ENCODE data around the gene PARD3B.

The PARD3B gene

DNA sequence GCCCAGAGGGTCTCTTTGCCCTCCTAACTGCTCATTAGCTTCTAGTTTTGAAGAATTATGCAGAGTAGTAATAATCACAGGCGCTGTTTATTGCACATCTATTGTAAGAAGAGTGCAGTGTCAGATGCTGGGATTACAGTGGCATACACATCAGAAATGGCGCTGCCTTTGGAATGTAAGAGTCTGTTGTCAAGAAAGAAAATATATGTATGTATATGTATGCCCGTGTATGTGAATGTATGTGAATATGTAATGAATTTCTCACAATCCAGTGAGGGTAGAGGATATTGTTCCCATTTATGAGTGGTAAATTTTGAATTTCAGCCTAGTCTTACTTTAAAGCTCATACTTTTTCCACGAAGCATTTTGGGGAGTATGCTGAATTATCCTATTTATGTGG is 127.5 kb downstream of the PARD3B start:
- TF ChIP-seq, protein P1, sequence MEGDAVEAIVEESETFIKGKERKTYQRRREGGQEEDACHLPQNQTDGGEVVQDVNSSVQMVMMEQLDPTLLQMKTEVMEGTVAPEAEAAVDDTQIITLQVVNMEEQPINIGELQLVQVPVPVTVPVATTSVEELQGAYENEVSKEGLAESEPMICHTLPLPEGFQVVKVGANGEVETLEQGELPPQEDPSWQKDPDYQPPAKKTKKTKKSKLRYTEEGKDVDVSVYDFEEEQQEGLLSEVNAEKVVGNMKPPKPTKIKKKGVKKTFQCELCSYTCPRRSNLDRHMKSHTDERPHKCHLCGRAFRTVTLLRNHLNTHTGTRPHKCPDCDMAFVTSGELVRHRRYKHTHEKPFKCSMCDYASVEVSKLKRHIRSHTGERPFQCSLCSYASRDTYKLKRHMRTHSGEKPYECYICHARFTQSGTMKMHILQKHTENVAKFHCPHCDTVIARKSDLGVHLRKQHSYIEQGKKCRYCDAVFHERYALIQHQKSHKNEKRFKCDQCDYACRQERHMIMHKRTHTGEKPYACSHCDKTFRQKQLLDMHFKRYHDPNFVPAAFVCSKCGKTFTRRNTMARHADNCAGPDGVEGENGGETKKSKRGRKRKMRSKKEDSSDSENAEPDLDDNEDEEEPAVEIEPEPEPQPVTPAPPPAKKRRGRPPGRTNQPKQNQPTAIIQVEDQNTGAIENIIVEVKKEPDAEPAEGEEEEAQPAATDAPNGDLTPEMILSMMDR (IDR thresholded peaks at IDR 0.05; ENCODE audit: unreplicated experiment in 3 of 3): no peak
- no peaks in the 10 kb centered on the region for H3K36me3 Mint-ChIP-seq (ENCODE audit: low read depth)
- H3K9me3 Mint-ChIP-seq: no peaks in the 10 kb centered on the region
- no peaks in the 10 kb centered on the region for H3K4me1 Mint-ChIP-seq
- H3K4me3 Mint-ChIP-seq: no peak overlapping the region
- no peaks in the 10 kb centered on the region for H3K27me3 Mint-ChIP-seq (ENCODE audit: low read depth)
- no peak overlapping the region for H3K27ac Mint-ChIP-seq

GRCh38 chr2:204673877-204674276 is 128.6 kb downstream of the PARD3B start:
- no peaks in the 10 kb centered on the region for H3K27me3 Mint-ChIP-seq (ENCODE audit: low read depth)
- no peak overlapping the region for H3K27ac Mint-ChIP-seq
- no peaks in the 10 kb centered on the region for H3K4me1 Mint-ChIP-seq
- H3K36me3 Mint-ChIP-seq (ENCODE audit: low read depth): no peaks in the 10 kb centered on the region
- TF ChIP-seq, protein P1 (IDR thresholded peaks at IDR 0.05; ENCODE audit: unreplicated experiment in 3 of 3): no peak
- H3K9me3 Mint-ChIP-seq: no peaks in the 10 kb centered on the region
- H3K4me3 Mint-ChIP-seq: no peak overlapping the region

- no peak overlapping the region for H3K4me3 Mint-ChIP-seq
- peaks cover 10% of the 10 kb centered on the region for H3K4me1 Mint-ChIP-seq
- H3K36me3 Mint-ChIP-seq (ENCODE audit: low read depth): no peaks in the 10 kb centered on the region
- no peak overlapping the region for H3K27ac Mint-ChIP-seq
- TF ChIP-seq, protein P1 (IDR thresholded peaks at IDR 0.05; ENCODE audit: unreplicated experiment in 3 of 3): no peak
- H3K27me3 Mint-ChIP-seq (ENCODE audit: low read depth): no peaks in the 10 kb centered on the region
- no peaks in the 10 kb centered on the region for H3K9me3 Mint-ChIP-seq
Measured at GRCh38 chr2:204678031-204678430, 132.8 kb downstream of the PARD3B start.

DNA sequence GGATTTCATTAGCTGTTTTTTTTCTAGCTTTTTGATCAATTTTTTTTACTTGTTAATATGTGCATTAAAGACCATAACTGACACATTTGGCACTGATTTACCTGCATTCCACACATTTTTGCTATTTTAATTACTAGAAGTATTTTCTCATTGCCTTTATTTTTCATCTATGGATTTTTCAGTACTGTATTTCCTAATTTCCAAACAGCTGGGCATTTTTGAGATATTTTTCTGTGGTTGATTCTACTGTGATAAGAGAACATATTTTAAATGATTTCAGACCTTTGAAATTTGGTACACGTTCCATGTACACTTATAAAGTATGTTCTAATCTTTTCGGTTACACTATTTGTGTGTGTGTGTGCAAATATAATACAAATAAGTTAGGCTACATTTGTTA is 135.3 kb downstream of the PARD3B start:
- H3K4me1 Mint-ChIP-seq: peaks cover 15% of the 10 kb centered on the region
- H3K9me3 Mint-ChIP-seq: no peaks in the 10 kb centered on the region
- TF ChIP-seq, protein P1 (IDR thresholded peaks at IDR 0.05; ENCODE audit: unreplicated experiment in 3 of 3): no peak
- H3K27me3 Mint-ChIP-seq (ENCODE audit: low read depth): no peaks in the 10 kb centered on the region
- H3K4me3 Mint-ChIP-seq: no peak overlapping the region
- no peaks in the 10 kb centered on the region for H3K36me3 Mint-ChIP-seq (ENCODE audit: low read depth)
- no peak overlapping the region for H3K27ac Mint-ChIP-seq

DNA sequence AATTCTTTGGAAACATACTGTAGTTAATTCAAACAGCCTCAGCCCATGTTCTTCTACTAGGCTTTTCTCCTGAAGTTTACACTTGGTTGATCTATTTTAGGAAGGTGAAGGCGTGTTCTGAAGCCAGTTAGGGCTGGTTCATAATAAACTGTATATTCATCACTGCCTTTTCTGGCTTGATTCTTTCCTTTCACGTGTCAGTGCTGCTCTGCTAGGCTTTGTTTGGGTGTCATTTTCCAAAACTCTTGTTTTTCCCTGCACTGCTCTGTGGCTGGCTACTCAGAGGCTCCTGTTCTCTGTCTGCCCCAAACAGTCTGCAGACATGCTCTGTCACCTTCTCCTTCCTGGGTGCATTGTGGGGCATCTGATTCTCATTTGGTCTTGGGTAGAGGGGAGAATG is 136.1 kb downstream of the PARD3B start:
- peak overlapping the region; percentile 62 to 72 (median 70) for H3K27ac Mint-ChIP-seq
- H3K36me3 Mint-ChIP-seq (ENCODE audit: low read depth): no peaks in the 10 kb centered on the region
- no peaks in the 10 kb centered on the region for H3K27me3 Mint-ChIP-seq (ENCODE audit: low read depth)
- no peaks in the 10 kb centered on the region for H3K9me3 Mint-ChIP-seq
- H3K4me3 Mint-ChIP-seq: no peak overlapping the region
- H3K4me1 Mint-ChIP-seq: peaks cover 15% of the 10 kb centered on the region
- TF ChIP-seq, protein P1 (IDR thresholded peaks at IDR 0.05; ENCODE audit: unreplicated experiment in 3 of 3): no peak

DNA sequence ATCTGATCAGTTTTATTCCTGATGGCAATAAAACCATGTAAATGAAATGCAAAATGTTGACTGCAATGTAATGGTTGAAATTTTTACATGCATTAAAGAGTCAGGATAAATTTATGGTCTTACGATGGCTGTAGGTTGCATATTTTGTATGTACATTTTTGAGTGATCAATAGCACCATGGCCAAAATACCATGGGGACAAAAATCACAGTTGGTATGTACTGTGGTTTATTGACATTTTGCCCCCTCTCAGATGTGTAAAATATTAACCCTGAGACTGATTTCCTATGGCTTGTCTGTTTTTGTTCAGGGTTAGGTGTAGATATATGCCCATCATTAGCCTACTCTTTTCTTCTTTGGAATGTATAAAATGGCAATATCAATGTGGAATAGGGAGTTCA is 138.1 kb downstream of the PARD3B start:
- H3K4me1 Mint-ChIP-seq: peaks cover 20% of the 10 kb centered on the region
- TF ChIP-seq, protein P1 (IDR thresholded peaks at IDR 0.05; ENCODE audit: unreplicated experiment in 3 of 3): no peak
- H3K9me3 Mint-ChIP-seq: no peaks in the 10 kb centered on the region
- peaks cover 4% of the 10 kb centered on the region for H3K36me3 Mint-ChIP-seq (ENCODE audit: low read depth)
- H3K27me3 Mint-ChIP-seq (ENCODE audit: low read depth): no peaks in the 10 kb centered on the region
- no peak overlapping the region for H3K4me3 Mint-ChIP-seq
- no peak overlapping the region for H3K27ac Mint-ChIP-seq

All from nephron (organoid).